Neural progenitor cell (in vitro differentiated cells): ENCODE data around the gene ADAMTS14.

ENCODE experiments used
- CTCF ChIP-seq: fragments of 200-600 bp; sonication (generic); IDR thresholded peaks from 2 replicates; pipeline ENCODE4 v1.5.1; 2017; ENCODE audit warnings: antibody characterized with exemption, mild to moderate bottlenecking
- EZH2 ChIP-seq: fragments of 200-600 bp; sonication (generic); IDR thresholded peaks from 2 replicates; pipeline ENCODE4 v1.6.1; 2017; ENCODE audit warnings: antibody characterized with exemption, mild to moderate bottlenecking, moderate library complexity

GRCh38 chr10:70675496-70676161, 3.3 kb downstream of the ADAMTS14 start:
- TF ChIP-seq CTCF (no peak), EZH2 (no peak)
